ENCODE results near the gene GPS2. TPM values are rescaled to one million over a fixed set of nuclear protein-coding genes. Genes with fewer than 3 reads are reported as not detected.
A peak's percentile ranks its signal among the peaks of the same experiment; 100 is the strongest.
"Not testable (repeated sequence)": the region's sequence is repeated elsewhere in the genome, so short reads cannot be mapped to it uniquely, and the experiment has no call there.

GPS2 gene
- total RNA-seq, 3 donors from 2014 or later (not counting 1 experiment from before 2014, with no cell fraction given): 132 to 146 (median 133) TPM

- no peak for TF ChIP-seq CTCF (IDR thresholded peaks at IDR 0.05)
- peak overlapping the region; percentile 75 for H3K27ac ChIP-seq (ENCODE audit: low read length)
- H3K9me3 ChIP-seq (ENCODE audit: control insufficient read depth, insufficient read depth, low read length): no peaks in the 10 kb centered on the region
- H3K27me3 Mint-ChIP-seq (ENCODE audit: low read depth in 2 of 2): no peaks in the 10 kb centered on the region
- H3K9me3 Mint-ChIP-seq: no peaks in the 10 kb centered on the region
- H3K4me3 ChIP-seq (ENCODE audit: low read length): no peak overlapping the region
- peak overlapping the region; percentile 71 for H3K4me3 Mint-ChIP-seq
- intact Hi-C loops (cut with micrococcal nuclease): no loop called here
- H3K4me1 Mint-ChIP-seq: peaks cover 31 to 48% of the 10 kb centered on the region in 2 donors
- DNase-seq: no peak
- H3K36me3 Mint-ChIP-seq: no peaks in the 10 kb centered on the region
- 92% methylated on average over 3 of the region's 3 CpGs for WGBS (ENCODE audit: insufficient coverage)
- H3K36me3 ChIP-seq (ENCODE audit: control insufficient read depth, insufficient read depth, low read length): peaks cover 17% of the 10 kb centered on the region
- H3K27me3 ChIP-seq (ENCODE audit: control insufficient read depth, insufficient read depth, low read length): no peaks in the 10 kb centered on the region
- ATAC-seq: no peak
- peaks cover 69% of the 10 kb centered on the region for H3K4me1 ChIP-seq (ENCODE audit: control insufficient read depth, insufficient read depth, low read length)
- peak overlapping the region; percentile 85 to 91 for H3K27ac Mint-ChIP-seq
These were observed 19.9 kb upstream of the GPS2 start for GRCh38 chr17:7334938-7335538.

- H3K36me3 ChIP-seq (ENCODE audit: control insufficient read depth, insufficient read depth, low read length); H3K4me3 ChIP-seq (ENCODE audit: low read length); H3K27ac Mint-ChIP-seq; H3K27me3 Mint-ChIP-seq (ENCODE audit: low read depth in 2 of 2); H3K27ac ChIP-seq (ENCODE audit: low read length); H3K9me3 Mint-ChIP-seq; H3K36me3 Mint-ChIP-seq; H3K27me3 ChIP-seq (ENCODE audit: control insufficient read depth, insufficient read depth, low read length); ATAC-seq; DNase-seq; H3K9me3 ChIP-seq (ENCODE audit: control insufficient read depth, insufficient read depth, low read length); intact Hi-C loops (cut with micrococcal nuclease): not testable (repeated sequence)
- 45% methylated on average over 11 of the region's 14 CpGs for whole genome bisulfite sequencing (ENCODE audit: insufficient coverage)
- peaks cover 61% of the 10 kb centered on the region for H3K4me1 ChIP-seq (ENCODE audit: control insufficient read depth, insufficient read depth, low read length)
- H3K4me1 Mint-ChIP-seq: peaks cover 40 to 54% of the 10 kb centered on the region in 2 donors
- peak overlapping the region; percentile 13 for H3K4me3 Mint-ChIP-seq
These were observed 17.5 kb upstream of the GPS2 start for GRCh38 chr17:7332600-7333069.

DNA sequence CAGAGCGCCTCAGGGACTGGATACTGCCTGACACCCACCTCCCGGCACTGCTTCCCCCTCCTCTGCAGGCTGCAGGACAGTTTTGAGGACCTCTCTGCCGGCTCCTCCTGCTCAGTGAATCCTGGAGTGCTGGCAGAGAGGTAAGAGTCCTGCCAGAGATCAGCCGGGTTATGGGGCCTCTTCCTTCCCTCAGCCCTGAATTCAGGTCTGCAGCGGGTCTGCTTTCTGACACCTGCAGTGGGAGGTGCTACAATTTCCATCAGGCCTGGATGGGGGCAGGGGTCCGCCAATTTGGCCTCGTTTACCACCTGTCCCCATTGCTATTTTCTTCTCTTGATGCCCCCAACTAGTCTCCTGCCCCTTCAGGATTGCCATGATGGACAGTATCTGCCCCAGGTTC, 17.0 kb upstream of the GPS2 start:
- intact Hi-C loops (cut with micrococcal nuclease): no loop called here
- no peak for ATAC-seq
- H3K27ac Mint-ChIP-seq: no peak overlapping the region
- peaks cover 35 to 52% of the 10 kb centered on the region in 2 donors for H3K4me1 Mint-ChIP-seq
- Histone ChIP-seq H3K4me3 (ENCODE audit: low read length) (no peak overlapping the region), H3K36me3 (ENCODE audit: control insufficient read depth, insufficient read depth, low read length) (no peaks in the 10 kb centered on the region), H3K4me1 (ENCODE audit: control insufficient read depth, insufficient read depth, low read length) (peaks cover 56% of the 10 kb centered on the region), H3K27me3 (ENCODE audit: control insufficient read depth, insufficient read depth, low read length) (no peaks in the 10 kb centered on the region), H3K27ac (ENCODE audit: low read length) (no peak overlapping the region), H3K9me3 (ENCODE audit: control insufficient read depth, insufficient read depth, low read length) (no peaks in the 10 kb centered on the region)
- TF ChIP-seq CTCF (IDR thresholded peaks at IDR 0.05): no peak
- H3K4me3 Mint-ChIP-seq: peak overlapping the region; percentile 25
- no peak for DNase-seq
- no peaks in the 10 kb centered on the region for H3K9me3 Mint-ChIP-seq
- no peaks in the 10 kb centered on the region for H3K27me3 Mint-ChIP-seq (ENCODE audit: low read depth in 2 of 2)
- H3K36me3 Mint-ChIP-seq: no peaks in the 10 kb centered on the region
- WGBS (ENCODE audit: insufficient coverage): 38% methylated on average over 7 of the region's 7 CpGs

GRCh38 chr17:7330638-7331015, 15.5 kb upstream of the GPS2 start:
- H3K9me3 Mint-ChIP-seq: no peaks in the 10 kb centered on the region
- H3K4me1 Mint-ChIP-seq: peaks cover 26 to 45% of the 10 kb centered on the region in 2 donors
- H3K4me1 ChIP-seq (ENCODE audit: control insufficient read depth, insufficient read depth, low read length): peaks cover 41% of the 10 kb centered on the region
- no peaks in the 10 kb centered on the region for H3K36me3 Mint-ChIP-seq
- ATAC-seq (no peak), DNase-seq (no peak)
- H3K27ac ChIP-seq (ENCODE audit: low read length): peak overlapping the region; percentile 56
- peak overlapping the region; percentile 90 for H3K4me3 ChIP-seq (ENCODE audit: low read length)
- no peaks in the 10 kb centered on the region for H3K9me3 ChIP-seq (ENCODE audit: control insufficient read depth, insufficient read depth, low read length)
- intact Hi-C loops (cut with micrococcal nuclease): no loop called here
- TF ChIP-seq CTCF (IDR thresholded peaks at IDR 0.05): no peak
- 68% methylated on average over 13 of the region's 13 CpGs for WGBS (ENCODE audit: insufficient coverage)
- H3K4me3 Mint-ChIP-seq: peak overlapping the region; percentile 96
- no peaks in the 10 kb centered on the region for H3K27me3 Mint-ChIP-seq (ENCODE audit: low read depth in 2 of 2)
- H3K36me3 ChIP-seq (ENCODE audit: control insufficient read depth, insufficient read depth, low read length): no peaks in the 10 kb centered on the region
- H3K27ac Mint-ChIP-seq: peak overlapping the region; percentile 89 to 97
- H3K27me3 ChIP-seq (ENCODE audit: control insufficient read depth, insufficient read depth, low read length): no peaks in the 10 kb centered on the region
